HEK293 (cell line): ENCODE data around the gene GLRA1.
A peak's percentile ranks its signal among the peaks of the same experiment; 100 is the strongest.

Source experiments
- CTCF ChIA-PET: fragments of 350-600 bp; formaldehyde crosslinking; extraction: SDS; loops from one replicate; lab custom pipeline; 2021; ENCODE audit warnings: antibody characterized with exemption; lab: Yijun Ruan, JAX
- POLR2A ChIA-PET: fragments of 300-600 bp; formaldehyde crosslinking; extraction: SDS; loops from one replicate; lab custom pipeline; 2020; ENCODE audit warnings: antibody characterized with exemption, inconsistent platforms; lab: Yijun Ruan, JAX
- H3K27ac ChIP-seq: fragments of 200-500 bp; sonication (Bioruptor generic); 2 replicates; pipeline ENCODE4 v1.5.1; 2014; ENCODE audit warnings: low read depth, low read length, control low read depth, inconsistent platforms; ENCODE audit errors: extremely low read depth
- H3K36me3 ChIP-seq, 2 experiments: fragments of 200-500 bp in 1 of 2; sonication (Bioruptor generic) in 1 of 2; 1 replicate in 1 of 2; 2 replicates in 1 of 2; pipeline ENCODE4 v1.5.1; 2014 to 2017; ENCODE audit warnings: inconsistent platforms in 2 of 2, low read length in 2 of 2; ENCODE audit not compliant: control insufficient read depth in 2 of 2, insufficient read depth in 1 of 2
- H3K4me1 ChIP-seq: fragments of 200-500 bp; sonication (Bioruptor generic); 2 replicates; pipeline ENCODE4 v1.5.1; 2014; ENCODE audit warnings: mild to moderate bottlenecking, low read length, inconsistent platforms; ENCODE audit not compliant: control insufficient read depth, insufficient read depth
- H3K4me3 ChIP-seq: 2 replicates; pipeline ENCODE4 v1.5.1; 2011; ENCODE audit warnings: low read depth, mild to moderate bottlenecking, control low read depth, low read length, moderate library complexity
- H3K9me3 ChIP-seq: fragments of 200-500 bp; sonication (Bioruptor generic); 2 replicates; pipeline ENCODE4 v1.5.1; 2014; ENCODE audit warnings: low read depth, low read length, inconsistent platforms; ENCODE audit not compliant: control insufficient read depth, insufficient read depth
- EGR2 ChIP-seq: fragments of 450-650 bp; formaldehyde crosslinking; IDR thresholded peaks from 2 replicates; pipeline ENCODE4 v1.5.1; 2016; ENCODE audit warnings: low read depth, missing biosample characterization, missing genetic modification characterization
- IKZF3 ChIP-seq: fragments of 450-650 bp; IDR thresholded peaks from 2 replicates; pipeline ENCODE4 v1.5.0; 2018; ENCODE audit warnings: missing biosample characterization, mild to moderate bottlenecking, missing genetic modification characterization, moderate library complexity
- KLF9 ChIP-seq: fragments of 450-650 bp; formaldehyde crosslinking; IDR thresholded peaks from 2 replicates; pipeline ENCODE4 v1.5.1; 2016; ENCODE audit warnings: missing biosample characterization, missing genetic modification characterization, low read depth
- OSR2 ChIP-seq: fragments of 450-650 bp; formaldehyde crosslinking; IDR thresholded peaks from 2 replicates; pipeline ENCODE4 v1.5.1; 2016; ENCODE audit warnings: missing biosample characterization, missing genetic modification characterization
- PRDM1 ChIP-seq: fragments of 450-650 bp; formaldehyde crosslinking; IDR thresholded peaks from 2 replicates; pipeline ENCODE4; 2016; ENCODE audit warnings: missing biosample characterization, missing genetic modification characterization
- ZBTB17 ChIP-seq: fragments of 450-650 bp; formaldehyde crosslinking; IDR thresholded peaks from 2 replicates; pipeline ENCODE4 v1.5.1; 2016; ENCODE audit warnings: missing biosample characterization, missing genetic modification characterization
- ZBTB20 ChIP-seq: fragments of 450-650 bp; formaldehyde crosslinking; IDR thresholded peaks from 2 replicates; pipeline ENCODE4 v1.5.1; 2016; ENCODE audit warnings: missing biosample characterization, missing genetic modification characterization
- ZBTB48 ChIP-seq: fragments of 450-650 bp; formaldehyde crosslinking; IDR thresholded peaks from 2 replicates; pipeline ENCODE4 v1.5.1; 2016; ENCODE audit warnings: missing biosample characterization, missing genetic modification characterization
- ZFP37 ChIP-seq: fragments of 450-650 bp; formaldehyde crosslinking; IDR thresholded peaks from 2 replicates; pipeline ENCODE4 v1.5.1; 2016; ENCODE audit warnings: missing biosample characterization, missing genetic modification characterization
- ZNF132 ChIP-seq: fragments of 450-650 bp; formaldehyde crosslinking; IDR thresholded peaks from 2 replicates; pipeline ENCODE4 v1.5.1; 2017; ENCODE audit warnings: missing biosample characterization, missing genetic modification characterization, borderline replicate concordance
- ZNF175 ChIP-seq: fragments of 450-650 bp; formaldehyde crosslinking; IDR thresholded peaks from 2 replicates; pipeline ENCODE4 v1.5.1; 2016; ENCODE audit warnings: missing biosample characterization, missing genetic modification characterization
- ZNF18 ChIP-seq: fragments of 450-650 bp; formaldehyde crosslinking; IDR thresholded peaks from 2 replicates; pipeline ENCODE4 v1.5.1; 2016; ENCODE audit warnings: missing biosample characterization, missing genetic modification characterization
- ZNF202 ChIP-seq: fragments of 450-650 bp; formaldehyde crosslinking; IDR thresholded peaks from 2 replicates; pipeline ENCODE4 v1.5.1; 2016; ENCODE audit warnings: missing biosample characterization, missing genetic modification characterization, borderline replicate concordance
- ZNF394 ChIP-seq: fragments of 450-650 bp; formaldehyde crosslinking; IDR thresholded peaks from 2 replicates; pipeline ENCODE4 v1.5.1; 2016; ENCODE audit warnings: missing biosample characterization, missing genetic modification characterization, mild to moderate bottlenecking, moderate library complexity, borderline replicate concordance
- ZNF398 ChIP-seq: fragments of 450-650 bp; formaldehyde crosslinking; IDR thresholded peaks from 2 replicates; pipeline ENCODE4 v1.5.1; 2017; ENCODE audit warnings: missing biosample characterization, missing genetic modification characterization
- ZNF48 ChIP-seq: fragments of 450-650 bp; formaldehyde crosslinking; IDR thresholded peaks from 2 replicates; pipeline ENCODE4 v1.5.1; 2016; ENCODE audit warnings: missing biosample characterization, missing genetic modification characterization
- ZNF513 ChIP-seq: fragments of 450-650 bp; IDR thresholded peaks from 2 replicates; pipeline ENCODE4 v1.5.1; 2018; ENCODE audit warnings: missing biosample characterization, missing genetic modification characterization
- ZNF561 ChIP-seq: fragments of 450-650 bp; IDR thresholded peaks from 2 replicates; pipeline ENCODE4 v1.5.1; 2018; ENCODE audit warnings: missing biosample characterization, missing genetic modification characterization, borderline replicate concordance
- ZNF621 ChIP-seq: fragments of 450-650 bp; formaldehyde crosslinking; IDR thresholded peaks from 2 replicates; pipeline ENCODE4 v1.5.1; 2017; ENCODE audit warnings: missing biosample characterization, missing genetic modification characterization
- ZNF768 ChIP-seq: fragments of 450-650 bp; formaldehyde crosslinking; IDR thresholded peaks from 2 replicates; pipeline ENCODE4 v1.5.1; 2018; ENCODE audit warnings: missing biosample characterization, mild to moderate bottlenecking, missing genetic modification characterization
- ZNF791 ChIP-seq: fragments of 450-650 bp; formaldehyde crosslinking; IDR thresholded peaks from 2 replicates; pipeline ENCODE4 v1.5.1; 2016; ENCODE audit warnings: missing biosample characterization, missing genetic modification characterization
- ZSCAN18 ChIP-seq: fragments of 450-650 bp; formaldehyde crosslinking; IDR thresholded peaks from 2 replicates; pipeline ENCODE4 v1.5.1; 2016; ENCODE audit warnings: missing biosample characterization, missing genetic modification characterization
- ZXDB ChIP-seq: fragments of 450-650 bp; formaldehyde crosslinking; IDR thresholded peaks from 2 replicates; pipeline ENCODE4 v1.5.1; 2016; ENCODE audit warnings: missing biosample characterization, missing genetic modification characterization

GLRA1 gene

GRCh38 chr5:151799407-151799806, 125.2 kb downstream of the GLRA1 start:
- Histone ChIP-seq H3K36me3 (peaks cover 92 to 97% of the 10 kb centered on the region in 2 experiments), H3K27ac (no peak overlapping the region), H3K4me1 (peaks cover 4% of the 10 kb centered on the region), H3K4me3 (no peak overlapping the region), H3K9me3 (no peaks in the 10 kb centered on the region)
- TF ChIP-seq OSR2: peak; percentile 58
- TF ChIP-seq ZNF175 (tag by site-specific recombination): no peak
- no peak for TF ChIP-seq ZNF202
- TF ChIP-seq ZBTB20 (tag by site-specific recombination): no peak
- POLR2A ChIA-PET: interaction anchor here (1.0 to 1.9 kb wide), 3 partner anchors 11 to 28 kb away, joined by 3 to 5 read pairs (median 4); partner anchors contain the start of gene G3BP1
- CTCF ChIA-PET: interaction anchor here (0.7 kb wide), 1 partner anchor 26 kb away, joined by 4 read pairs; no protein-coding TSS in a partner anchor

GRCh38 chr5:151798674-151799073, 126.0 kb downstream of the GLRA1 start:
- H3K27ac ChIP-seq: no peak overlapping the region
- TF ChIP-seq EGR2 (tag by site-specific recombination) (0 out of 2 replicates have a peak, but pooled peaks have one; percentile 8), ZFP37 (tag by site-specific recombination) (no peak)
- POLR2A ChIA-PET: interaction anchor here (0.7 to 1.9 kb wide), 3 partner anchors 9 to 27 kb away, joined by 3 to 5 read pairs (median 4); partner anchors contain the start of gene G3BP1
- H3K9me3 ChIP-seq: no peaks in the 10 kb centered on the region
- CTCF ChIA-PET: interaction anchor here (0.7 to 0.8 kb wide), 2 partner anchors 27 to 30 kb away, joined by 3 to 4 read pairs; no protein-coding TSS in a partner anchor
- peaks cover 92 to 97% of the 10 kb centered on the region in 2 experiments for H3K36me3 ChIP-seq
- peaks cover 4% of the 10 kb centered on the region for H3K4me1 ChIP-seq
- H3K4me3 ChIP-seq: no peak overlapping the region

GRCh38 chr5:151795426-151795825, 129.2 kb downstream of the GLRA1 start:
- TF ChIP-seq KLF9 (tag by site-specific recombination): no peak
- TF ChIP-seq ZSCAN18 (tag by site-specific recombination): no peak
- TF ChIP-seq ZNF561 (tag by site-specific recombination): no peak
- TF ChIP-seq IKZF3: no peak
- TF ChIP-seq ZNF621 (tag by site-specific recombination): no peak
- TF ChIP-seq ZNF513 (tag by site-specific recombination): no peak
- TF ChIP-seq ZNF791: no peak
- TF ChIP-seq ZNF394: no peak
- TF ChIP-seq ZNF132 (tag by site-specific recombination): no peak
- TF ChIP-seq ZBTB17 (tag by site-specific recombination): no peak
- no peak for TF ChIP-seq ZBTB48 (tag by site-specific recombination)
- no peak for TF ChIP-seq ZNF18 (tag by site-specific recombination)
- TF ChIP-seq ZNF768 (tag by site-specific recombination): no peak
- no peak for TF ChIP-seq PRDM1 (tag by site-specific recombination)
- no peak for TF ChIP-seq ZNF398 (tag by site-specific recombination)
- no peak for TF ChIP-seq ZXDB (tag by site-specific recombination)
- TF ChIP-seq ZNF48 (tag by site-specific recombination): no peak
- CTCF ChIA-PET: no interaction called here
- H3K27ac ChIP-seq: no peak overlapping the region
- no peaks in the 10 kb centered on the region for H3K4me1 ChIP-seq
- POLR2A ChIA-PET: no interaction called here
- no peak overlapping the region for H3K4me3 ChIP-seq
- peaks cover 94 to 99% of the 10 kb centered on the region in 2 experiments for H3K36me3 ChIP-seq
- H3K9me3 ChIP-seq: no peaks in the 10 kb centered on the region
